ENCODE data around the gene DMAP1.
A peak's percentile ranks its signal among the peaks of the same experiment; 100 is the strongest.

Gene DMAP1

GRCh38 chr1:44242746-44243145, 29.5 kb downstream of the DMAP1 start:
- TF ChIP-seq ZNF791 (tag by site-specific recombination; IDR thresholded peaks at IDR 0.05): no peak
- no peak for TF ChIP-seq ZSCAN30 (tag by site-specific recombination; IDR thresholded peaks at IDR 0.05)
- no peak for TF ChIP-seq ZNF280C (tag by site-specific recombination; IDR thresholded peaks at IDR 0.05)
- TF ChIP-seq SETDB1 (IDR thresholded peaks at IDR 0.05; ENCODE audit: insufficient read length, low read length): no peak
- TF ChIP-seq ZBTB48 (tag by site-specific recombination; IDR thresholded peaks at IDR 0.05): no peak
- TF ChIP-seq, protein P1, sequence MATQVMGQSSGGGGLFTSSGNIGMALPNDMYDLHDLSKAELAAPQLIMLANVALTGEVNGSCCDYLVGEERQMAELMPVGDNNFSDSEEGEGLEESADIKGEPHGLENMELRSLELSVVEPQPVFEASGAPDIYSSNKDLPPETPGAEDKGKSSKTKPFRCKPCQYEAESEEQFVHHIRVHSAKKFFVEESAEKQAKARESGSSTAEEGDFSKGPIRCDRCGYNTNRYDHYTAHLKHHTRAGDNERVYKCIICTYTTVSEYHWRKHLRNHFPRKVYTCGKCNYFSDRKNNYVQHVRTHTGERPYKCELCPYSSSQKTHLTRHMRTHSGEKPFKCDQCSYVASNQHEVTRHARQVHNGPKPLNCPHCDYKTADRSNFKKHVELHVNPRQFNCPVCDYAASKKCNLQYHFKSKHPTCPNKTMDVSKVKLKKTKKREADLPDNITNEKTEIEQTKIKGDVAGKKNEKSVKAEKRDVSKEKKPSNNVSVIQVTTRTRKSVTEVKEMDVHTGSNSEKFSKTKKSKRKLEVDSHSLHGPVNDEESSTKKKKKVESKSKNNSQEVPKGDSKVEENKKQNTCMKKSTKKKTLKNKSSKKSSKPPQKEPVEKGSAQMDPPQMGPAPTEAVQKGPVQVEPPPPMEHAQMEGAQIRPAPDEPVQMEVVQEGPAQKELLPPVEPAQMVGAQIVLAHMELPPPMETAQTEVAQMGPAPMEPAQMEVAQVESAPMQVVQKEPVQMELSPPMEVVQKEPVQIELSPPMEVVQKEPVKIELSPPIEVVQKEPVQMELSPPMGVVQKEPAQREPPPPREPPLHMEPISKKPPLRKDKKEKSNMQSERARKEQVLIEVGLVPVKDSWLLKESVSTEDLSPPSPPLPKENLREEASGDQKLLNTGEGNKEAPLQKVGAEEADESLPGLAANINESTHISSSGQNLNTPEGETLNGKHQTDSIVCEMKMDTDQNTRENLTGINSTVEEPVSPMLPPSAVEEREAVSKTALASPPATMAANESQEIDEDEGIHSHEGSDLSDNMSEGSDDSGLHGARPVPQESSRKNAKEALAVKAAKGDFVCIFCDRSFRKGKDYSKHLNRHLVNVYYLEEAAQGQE (tag by site-specific recombination; IDR thresholded peaks at IDR 0.05): no peak
- no peak for TF ChIP-seq ZNF624 (tag by site-specific recombination; IDR thresholded peaks at IDR 0.05)
- no peak for TF ChIP-seq ZNF792 (tag by site-specific recombination; IDR thresholded peaks at IDR 0.05)
- TF ChIP-seq GLI4 (tag by site-specific recombination; IDR thresholded peaks at IDR 0.05): no peak
- TF ChIP-seq ZNF837 (tag by site-specific recombination; IDR thresholded peaks at IDR 0.05): no peak
- no peak for TF ChIP-seq ZNF621 (tag by site-specific recombination; IDR thresholded peaks at IDR 0.05)
- no peak for TF ChIP-seq OSR2 (tag by site-specific recombination; IDR thresholded peaks at IDR 0.05)
- no peak for TF ChIP-seq ZNF558 (tag by site-specific recombination; IDR thresholded peaks at IDR 0.05)
- no peak for TF ChIP-seq SP3 (tag by site-specific recombination; IDR thresholded peaks at IDR 0.05)
- TF ChIP-seq YY1 (tag by site-specific recombination; IDR thresholded peaks at IDR 0.05): no peak
- Histone ChIP-seq H3K36me3 (ENCODE audit: control insufficient read depth in 2 of 2, insufficient read depth in 1 of 2, low read length in 2 of 2) (peaks cover 0 to 59% of the 10 kb centered on the region in 2 experiments; a peak in 1 of 3 replicates), H3K4me3 (ENCODE audit: low read depth, low read length) (no peak overlapping the region), H3K4me1 (ENCODE audit: control insufficient read depth, insufficient read depth, low read length) (peaks cover 15% of the 10 kb centered on the region), H3K9me3 (ENCODE audit: control insufficient read depth, insufficient read depth, low read depth, low read length) (no peaks in the 10 kb centered on the region), H3K27ac (ENCODE audit: extremely low read depth, low read depth, low read length) (no peak overlapping the region)
- CTCF ChIA-PET: no interaction called here
- POLR2A ChIA-PET: no interaction called here

DNA sequence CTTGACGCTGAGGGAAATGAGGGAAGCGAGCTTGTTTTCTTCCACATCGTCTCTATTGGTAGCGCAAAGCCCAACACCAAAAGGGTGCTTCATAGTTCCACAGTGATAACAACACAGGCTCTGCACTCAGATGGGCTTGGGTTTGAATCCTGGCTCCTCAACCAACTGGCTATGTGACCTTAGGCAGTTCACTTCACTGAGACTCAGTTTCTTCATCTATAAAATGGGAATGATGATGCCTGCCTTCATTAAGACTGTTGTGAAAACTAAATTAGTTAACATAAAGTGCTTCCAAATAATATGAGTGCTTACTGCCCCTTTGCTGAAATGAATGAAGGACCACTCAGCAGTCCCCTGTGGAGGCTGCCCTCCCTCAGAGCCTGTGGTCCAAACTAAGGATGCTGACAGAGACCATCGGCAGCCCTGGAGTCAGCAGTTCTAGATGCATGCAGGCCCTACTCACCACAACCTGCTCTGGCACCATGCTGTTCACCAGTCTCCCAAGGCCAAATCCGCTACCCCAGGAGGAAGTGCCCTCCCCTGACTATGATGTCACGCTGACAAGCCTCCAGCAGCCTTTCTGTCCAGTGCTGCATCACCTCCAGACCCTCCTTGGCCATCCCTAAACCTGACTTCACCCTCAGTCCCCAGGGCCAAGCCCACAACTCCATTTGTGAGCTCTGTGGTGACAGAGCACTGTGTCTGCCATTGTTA, 30.7 kb downstream of the DMAP1 start:
- H3K9me3 ChIP-seq (ENCODE audit: control insufficient read depth, insufficient read depth, low read depth, low read length): no peaks in the 10 kb centered on the region
- TF ChIP-seq GFI1B (tag by site-specific recombination; IDR thresholded peaks at IDR 0.05) (no peak), ZIC2 (tag by site-specific recombination; IDR thresholded peaks at IDR 0.05) (peak; percentile 50), ZSCAN5A (tag by site-specific recombination; IDR thresholded peaks at IDR 0.05) (no peak), GLIS1 (tag by site-specific recombination; IDR thresholded peaks at IDR 0.05) (peak; percentile 84), ZNF488 (tag by site-specific recombination; IDR thresholded peaks at IDR 0.05) (no peak)
- TF ChIP-seq, protein P2, sequence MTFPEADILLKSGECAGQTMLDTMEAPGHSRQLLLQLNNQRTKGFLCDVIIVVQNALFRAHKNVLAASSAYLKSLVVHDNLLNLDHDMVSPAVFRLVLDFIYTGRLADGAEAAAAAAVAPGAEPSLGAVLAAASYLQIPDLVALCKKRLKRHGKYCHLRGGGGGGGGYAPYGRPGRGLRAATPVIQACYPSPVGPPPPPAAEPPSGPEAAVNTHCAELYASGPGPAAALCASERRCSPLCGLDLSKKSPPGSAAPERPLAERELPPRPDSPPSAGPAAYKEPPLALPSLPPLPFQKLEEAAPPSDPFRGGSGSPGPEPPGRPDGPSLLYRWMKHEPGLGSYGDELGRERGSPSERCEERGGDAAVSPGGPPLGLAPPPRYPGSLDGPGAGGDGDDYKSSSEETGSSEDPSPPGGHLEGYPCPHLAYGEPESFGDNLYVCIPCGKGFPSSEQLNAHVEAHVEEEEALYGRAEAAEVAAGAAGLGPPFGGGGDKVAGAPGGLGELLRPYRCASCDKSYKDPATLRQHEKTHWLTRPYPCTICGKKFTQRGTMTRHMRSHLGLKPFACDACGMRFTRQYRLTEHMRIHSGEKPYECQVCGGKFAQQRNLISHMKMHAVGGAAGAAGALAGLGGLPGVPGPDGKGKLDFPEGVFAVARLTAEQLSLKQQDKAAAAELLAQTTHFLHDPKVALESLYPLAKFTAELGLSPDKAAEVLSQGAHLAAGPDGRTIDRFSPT (tag by site-specific recombination; IDR thresholded peaks at IDR 0.05): no peak
- no peak overlapping the region for H3K27ac ChIP-seq (ENCODE audit: extremely low read depth, low read depth, low read length)
- ChIA-PET CTCF (interaction anchor here (0.6 kb wide), 1 partner anchor 351 kb away, joined by 4 read pairs; no protein-coding TSS in a partner anchor), POLR2A (no interaction called here)
- peaks cover 0 to 67% of the 10 kb centered on the region in 2 experiments; a peak in 1 of 3 replicates for H3K36me3 ChIP-seq (ENCODE audit: control insufficient read depth in 2 of 2, insufficient read depth in 1 of 2, low read length in 2 of 2)
- H3K4me1 ChIP-seq (ENCODE audit: control insufficient read depth, insufficient read depth, low read length): peaks cover 10% of the 10 kb centered on the region
- no peak overlapping the region for H3K4me3 ChIP-seq (ENCODE audit: low read depth, low read length)

Data from HEK293 (cell line).